Breast epithelium (tissue), 4 donors: ENCODE results near the gene PTPRN2. TPM values are rescaled to one million over a fixed set of nuclear protein-coding genes. Genes with fewer than 3 reads are reported as not detected.

ENCODE experiments used
- DNase-seq, 2 donors: peaks; one replicate each; pipeline ENCODE4 v3.0.0-alpha.2; 2019; ENCODE audit warnings: low spot score in 2 of 2
- H3K27ac ChIP-seq, 2 donors: fragments of 200-600 bp; sonication (generic) in 1 of 2; one replicate each; pipeline ENCODE4 v1.5.1; 2016 to 2019; ENCODE audit warnings: mild to moderate bottlenecking in 1 of 2
- H3K27me3 ChIP-seq, 2 donors: fragments of 200-600 bp; sonication (generic) in 1 of 2; one replicate each; pipeline versions ENCODE4 v1.5.1 to v1.6.0; 2017 to 2019; ENCODE audit warnings: control low read depth in 1 of 2, mild to moderate bottlenecking in 1 of 2
- H3K36me3 ChIP-seq: fragments of 200-600 bp; one replicate; pipeline ENCODE4 v1.5.1; 2019
- H3K4me1 ChIP-seq, 2 donors: fragments of 200-600 bp; sonication (generic); one replicate each; pipeline ENCODE4 v1.5.1; 2016 to 2019; ENCODE audit warnings: control low read depth in 1 of 2
- H3K4me3 ChIP-seq, 3 donors: fragments of 200-600 bp; sonication (generic); 1 replicate in 2 of 3; 2 replicates in 1 of 3; pipeline ENCODE4 v1.5.1; 2016 to 2019; ENCODE audit warnings: mild to moderate bottlenecking in 3 of 3, moderate library complexity in 2 of 3
- H3K9me3 ChIP-seq, 2 donors: fragments of 200-600 bp; sonication (generic) in 1 of 2; one replicate each; pipeline ENCODE4 v1.5.1; 2016 to 2019; ENCODE audit warnings: control low read depth in 1 of 2
- POLR2A ChIP-seq: fragments of 450-650 bp; IDR thresholded peaks from one replicate; pipeline ENCODE4 v1.6.1; 2016; ENCODE audit warnings: antibody characterized with exemption, mild to moderate bottlenecking, moderate library complexity
- POLR2AphosphoS5 ChIP-seq, 3 donors: sonication (generic); formaldehyde crosslinking; IDR thresholded peaks; one replicate each; pipeline ENCODE4 v1.6.1; 2017; ENCODE audit warnings: antibody characterized with exemption in 3 of 3
- intact Hi-C: fragments of 100-400 bp; cut with DNase I; formaldehyde crosslinking; loops from one replicate; pipeline ENCODE4 v1.15.1; 2023; ENCODE audit warnings: low total_unique reads
- total RNA-seq, 3 donors: library from RNA; depleted of rRNA; stranded (reverse); fragments of >200 nt; gene quantifications; one replicate each; pipeline ENCODE4 v1.1.0, GENCODE V29; 2016
- TF ChIP-seq, protein P1 (sequence below), 3 donors: fragments of 450-650 bp; IDR thresholded peaks; one replicate each; pipeline ENCODE4 v1.5.1; 2016 to 2017; ENCODE audit warnings: antibody characterized with exemption in 3 of 3, mild to moderate bottlenecking in 3 of 3, moderate library complexity in 3 of 3

The PTPRN2 gene
- total RNA-seq, 3 donors from 2014 or later, result 1.6 to 2.2 (median 2.2) TPM

DNA sequence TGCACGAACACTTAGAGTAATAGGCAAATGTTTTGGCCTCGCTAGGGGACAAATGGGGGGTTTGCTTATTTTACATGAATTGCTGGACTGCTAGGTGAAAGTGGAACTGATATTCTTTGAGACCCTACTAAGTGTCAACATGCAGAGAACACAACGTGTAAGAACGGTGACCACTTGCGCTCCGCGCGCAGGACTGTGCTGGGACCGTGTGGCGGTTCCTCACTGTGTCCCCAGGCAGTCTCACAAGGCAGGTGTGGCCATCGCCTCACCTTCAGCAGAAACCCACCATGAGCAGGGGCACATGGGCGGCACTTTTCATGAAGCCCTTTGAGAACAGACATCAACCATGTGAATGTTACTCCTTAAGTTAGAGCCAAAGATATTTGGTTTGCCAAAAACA is 27.2 kb downstream of the PTPRN2 start:
- no peaks in the 10 kb centered on the region for H3K4me1 ChIP-seq
- H3K27me3 ChIP-seq, result peaks cover 0 to 15% of the 10 kb centered on the region in 2 donors
- intact Hi-C loops, result no loop called here
- TF ChIP-seq POLR2AphosphoS5 (IDR thresholded peaks at IDR 0.05), result no peak
- TF ChIP-seq, protein P1, sequence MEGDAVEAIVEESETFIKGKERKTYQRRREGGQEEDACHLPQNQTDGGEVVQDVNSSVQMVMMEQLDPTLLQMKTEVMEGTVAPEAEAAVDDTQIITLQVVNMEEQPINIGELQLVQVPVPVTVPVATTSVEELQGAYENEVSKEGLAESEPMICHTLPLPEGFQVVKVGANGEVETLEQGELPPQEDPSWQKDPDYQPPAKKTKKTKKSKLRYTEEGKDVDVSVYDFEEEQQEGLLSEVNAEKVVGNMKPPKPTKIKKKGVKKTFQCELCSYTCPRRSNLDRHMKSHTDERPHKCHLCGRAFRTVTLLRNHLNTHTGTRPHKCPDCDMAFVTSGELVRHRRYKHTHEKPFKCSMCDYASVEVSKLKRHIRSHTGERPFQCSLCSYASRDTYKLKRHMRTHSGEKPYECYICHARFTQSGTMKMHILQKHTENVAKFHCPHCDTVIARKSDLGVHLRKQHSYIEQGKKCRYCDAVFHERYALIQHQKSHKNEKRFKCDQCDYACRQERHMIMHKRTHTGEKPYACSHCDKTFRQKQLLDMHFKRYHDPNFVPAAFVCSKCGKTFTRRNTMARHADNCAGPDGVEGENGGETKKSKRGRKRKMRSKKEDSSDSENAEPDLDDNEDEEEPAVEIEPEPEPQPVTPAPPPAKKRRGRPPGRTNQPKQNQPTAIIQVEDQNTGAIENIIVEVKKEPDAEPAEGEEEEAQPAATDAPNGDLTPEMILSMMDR (IDR thresholded peaks at IDR 0.05), result no peak
- no peak for TF ChIP-seq POLR2A
- H3K27ac ChIP-seq, result no peak overlapping the region
- no peak for DNase-seq
- peaks cover 0 to 1% of the 10 kb centered on the region in 2 donors for H3K9me3 ChIP-seq
- no peak overlapping the region for H3K4me3 ChIP-seq
- no peaks in the 10 kb centered on the region for H3K36me3 ChIP-seq

DNA sequence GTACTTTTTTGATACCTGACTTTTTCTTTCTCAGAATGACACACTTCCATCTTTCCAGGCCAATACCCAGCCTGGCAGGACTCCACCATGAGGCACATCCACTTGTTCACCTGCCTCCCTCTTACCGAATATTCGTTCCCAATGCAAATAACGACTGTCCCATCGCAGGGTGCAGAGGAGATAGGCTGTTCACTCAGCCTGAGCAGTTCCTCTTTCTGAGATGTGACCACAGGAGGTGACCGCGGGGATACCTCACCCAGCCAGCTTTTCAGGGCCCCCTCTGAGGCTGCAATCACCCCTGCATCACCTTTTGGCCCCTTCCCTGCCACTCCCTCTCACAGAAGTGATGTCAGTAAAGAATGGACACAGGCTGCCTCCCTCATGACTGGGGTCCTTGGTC is 28.3 kb downstream of the PTPRN2 start:
- intact Hi-C loops, result no loop called here
- no peak for TF ChIP-seq POLR2A
- TF ChIP-seq, protein P1 (IDR thresholded peaks at IDR 0.05), result no peak
- no peak for TF ChIP-seq POLR2AphosphoS5 (IDR thresholded peaks at IDR 0.05)

DNA sequence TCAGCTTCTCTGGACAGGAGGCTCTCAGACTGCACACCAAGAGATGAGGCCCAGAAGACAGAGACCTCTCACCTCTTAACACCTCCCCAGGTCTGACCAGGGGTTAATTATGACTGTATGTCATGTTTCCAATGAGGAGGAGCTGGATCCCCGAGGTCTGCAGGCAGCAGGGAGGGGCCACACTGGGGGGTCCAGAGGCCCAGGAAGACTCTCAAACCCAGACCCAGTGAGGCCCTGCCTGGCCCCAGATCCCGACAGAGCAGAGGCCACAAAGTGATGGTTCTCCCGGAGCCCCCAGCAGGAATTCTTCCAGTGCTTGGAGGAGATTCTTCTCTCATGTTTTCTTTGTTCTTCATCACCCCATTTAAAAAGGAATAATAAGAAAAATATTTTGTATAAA is 28.8 kb downstream of the PTPRN2 start:
- intact Hi-C loops, result no loop called here
- Histone ChIP-seq H3K4me1 (no peaks in the 10 kb centered on the region), H3K36me3 (no peaks in the 10 kb centered on the region), H3K4me3 (no peak overlapping the region), H3K27me3 (peaks cover 0 to 7% of the 10 kb centered on the region in 2 donors), H3K27ac (no peak overlapping the region), H3K9me3 (peaks cover 0 to 3% of the 10 kb centered on the region in 2 donors)
- no peak for DNase-seq
- TF ChIP-seq, protein P1 (IDR thresholded peaks at IDR 0.05), result no peak
- TF ChIP-seq POLR2A (no peak), POLR2AphosphoS5 (IDR thresholded peaks at IDR 0.05) (no peak)

More for the DNA sequence above, 28.3 kb downstream of the PTPRN2 start:
- Histone ChIP-seq H3K27me3 (peaks cover 0 to 9% of the 10 kb centered on the region in 2 donors), H3K4me1 (no peaks in the 10 kb centered on the region), H3K4me3 (no peak overlapping the region), H3K36me3 (no peaks in the 10 kb centered on the region), H3K27ac (no peak overlapping the region), H3K9me3 (peaks cover 0 to 3% of the 10 kb centered on the region in 2 donors)
- no peak for DNase-seq

DNA sequence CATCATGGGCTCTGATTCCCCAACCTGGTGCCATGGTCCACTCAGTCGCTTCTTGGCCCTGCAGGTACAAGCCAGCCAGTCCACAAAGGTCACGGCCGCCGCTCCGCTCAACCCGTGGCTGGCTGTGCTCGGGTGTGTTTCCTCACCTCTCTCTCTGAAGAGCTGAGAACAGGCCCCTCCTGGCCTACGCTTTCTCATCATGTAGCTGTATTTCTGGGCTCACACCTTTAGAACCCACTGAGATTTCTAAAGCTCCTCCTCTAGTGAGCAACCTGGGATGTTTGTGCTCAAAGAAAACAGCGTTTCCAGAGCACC is 30.2 kb downstream of the PTPRN2 start:
- Histone ChIP-seq H3K27ac (no peak overlapping the region), H3K27me3 (peaks cover 0 to 13% of the 10 kb centered on the region in 2 donors), H3K4me1 (no peaks in the 10 kb centered on the region), H3K9me3 (peaks cover 0 to 3% of the 10 kb centered on the region in 2 donors), H3K36me3 (no peaks in the 10 kb centered on the region), H3K4me3 (no peak overlapping the region)
- DNase-seq, result no peak
- TF ChIP-seq POLR2AphosphoS5 (IDR thresholded peaks at IDR 0.05) (no peak), POLR2A (no peak)
- TF ChIP-seq, protein P1 (IDR thresholded peaks at IDR 0.05), result no peak
- intact Hi-C loops, result loop anchor here (1.0 kb wide), 1 partner anchor 10 kb away; no protein-coding TSS in a partner anchor

- no peak overlapping the region for H3K4me3 ChIP-seq
- peaks cover 0 to 11% of the 10 kb centered on the region in 2 donors for H3K27me3 ChIP-seq
- no peaks in the 10 kb centered on the region for H3K4me1 ChIP-seq
- intact Hi-C loops, result loop anchor here (1.0 kb wide), 1 partner anchor 10 kb away; no protein-coding TSS in a partner anchor
- no peak for DNase-seq
- no peak overlapping the region for H3K27ac ChIP-seq
- no peaks in the 10 kb centered on the region for H3K36me3 ChIP-seq
- TF ChIP-seq POLR2AphosphoS5 (IDR thresholded peaks at IDR 0.05) (no peak), POLR2A (no peak)
- TF ChIP-seq, protein P1 (IDR thresholded peaks at IDR 0.05), result no peak
- peaks cover 0 to 3% of the 10 kb centered on the region in 2 donors for H3K9me3 ChIP-seq
Measured at GRCh38 chr7:158556721-158557440, 30.7 kb downstream of the PTPRN2 start.
